HG03521 (cell line): ENCODE measurements around the gene NLRP10.
A peak's percentile ranks its signal among the peaks of the same experiment; 100 is the strongest.

ENCODE experiments used
- ATAC-seq: cut with Tn5 transposase; IDR thresholded peaks from one replicate; pipeline ENCODE4 v1.9.1; 2021; ENCODE audit warnings: mild to moderate bottlenecking, moderate library complexity; ENCODE audit not compliant: unreplicated experiment

NLRP10 gene, protein sequence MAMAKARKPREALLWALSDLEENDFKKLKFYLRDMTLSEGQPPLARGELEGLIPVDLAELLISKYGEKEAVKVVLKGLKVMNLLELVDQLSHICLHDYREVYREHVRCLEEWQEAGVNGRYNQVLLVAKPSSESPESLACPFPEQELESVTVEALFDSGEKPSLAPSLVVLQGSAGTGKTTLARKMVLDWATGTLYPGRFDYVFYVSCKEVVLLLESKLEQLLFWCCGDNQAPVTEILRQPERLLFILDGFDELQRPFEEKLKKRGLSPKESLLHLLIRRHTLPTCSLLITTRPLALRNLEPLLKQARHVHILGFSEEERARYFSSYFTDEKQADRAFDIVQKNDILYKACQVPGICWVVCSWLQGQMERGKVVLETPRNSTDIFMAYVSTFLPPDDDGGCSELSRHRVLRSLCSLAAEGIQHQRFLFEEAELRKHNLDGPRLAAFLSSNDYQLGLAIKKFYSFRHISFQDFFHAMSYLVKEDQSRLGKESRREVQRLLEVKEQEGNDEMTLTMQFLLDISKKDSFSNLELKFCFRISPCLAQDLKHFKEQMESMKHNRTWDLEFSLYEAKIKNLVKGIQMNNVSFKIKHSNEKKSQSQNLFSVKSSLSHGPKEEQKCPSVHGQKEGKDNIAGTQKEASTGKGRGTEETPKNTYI

DNA sequence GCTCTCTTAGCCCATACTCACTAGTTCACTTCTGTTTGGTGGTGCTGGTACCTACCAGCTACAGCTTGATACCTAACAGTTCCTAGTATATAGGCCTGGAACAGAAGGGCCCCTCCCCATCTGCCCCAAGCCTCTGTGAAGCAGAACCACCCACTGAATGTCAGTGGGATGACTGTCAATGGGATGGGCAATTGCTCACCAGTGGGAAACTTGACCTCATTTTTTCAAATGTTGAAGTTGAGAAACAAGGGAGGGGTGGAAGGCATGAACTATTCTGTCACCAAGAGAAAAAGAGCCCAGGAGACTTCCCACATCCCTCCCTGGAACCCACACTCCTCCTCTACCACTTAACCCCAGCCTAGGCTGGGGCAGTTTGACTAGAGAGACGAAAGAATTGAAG, at the start of gene NLRP10:
Gene NLRP10, minus strand, starts transcription at position 62 of the 400 bp plus-strand sequence. CDS start 1,952 bp downstream, outside the sequence.
- ATAC-seq = no peak

DNA sequence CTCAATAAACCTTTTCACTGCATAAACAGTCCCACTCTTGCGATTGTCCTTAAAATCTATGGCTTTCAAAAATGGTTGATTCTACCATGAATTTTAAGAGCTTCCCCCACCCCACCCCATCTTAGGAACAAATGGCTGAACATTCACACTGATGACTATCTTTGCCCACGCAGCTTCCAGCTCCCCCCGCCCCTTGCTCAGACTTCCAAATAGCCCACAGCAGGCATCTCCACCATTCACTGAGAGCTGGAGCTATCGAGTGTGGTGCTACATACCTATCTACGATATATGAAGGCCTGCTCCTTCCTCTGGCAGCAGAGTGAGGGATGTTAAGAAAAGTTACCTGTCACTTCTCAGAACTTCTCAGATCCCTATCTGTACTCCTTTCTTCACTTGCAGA, 48.6 kb upstream of the NLRP10 start:
- no peak for ATAC-seq

DNA sequence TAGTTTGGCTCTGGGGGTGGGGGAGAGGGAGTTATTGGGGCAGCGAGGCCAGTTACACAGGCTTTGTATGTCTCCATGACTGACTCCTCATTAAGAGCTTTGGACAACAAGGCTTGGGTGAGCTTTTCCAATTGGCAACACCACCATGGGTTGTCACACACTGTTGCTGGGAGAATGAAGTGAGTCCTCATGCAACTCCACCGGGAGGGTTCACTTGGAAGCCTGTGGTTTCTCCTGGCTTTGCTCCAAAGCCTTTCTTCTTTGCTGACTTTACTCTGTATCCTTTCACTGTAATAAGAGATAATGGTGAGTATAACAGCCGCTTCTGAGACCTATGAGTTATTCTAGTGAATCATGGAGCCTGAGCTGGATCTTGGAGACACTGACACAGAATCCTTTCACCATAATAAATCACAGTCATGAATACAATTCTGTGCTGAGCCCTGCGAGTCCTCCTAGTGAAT, 46.8 kb upstream of the NLRP10 start:
- ATAC-seq = no peak

DNA sequence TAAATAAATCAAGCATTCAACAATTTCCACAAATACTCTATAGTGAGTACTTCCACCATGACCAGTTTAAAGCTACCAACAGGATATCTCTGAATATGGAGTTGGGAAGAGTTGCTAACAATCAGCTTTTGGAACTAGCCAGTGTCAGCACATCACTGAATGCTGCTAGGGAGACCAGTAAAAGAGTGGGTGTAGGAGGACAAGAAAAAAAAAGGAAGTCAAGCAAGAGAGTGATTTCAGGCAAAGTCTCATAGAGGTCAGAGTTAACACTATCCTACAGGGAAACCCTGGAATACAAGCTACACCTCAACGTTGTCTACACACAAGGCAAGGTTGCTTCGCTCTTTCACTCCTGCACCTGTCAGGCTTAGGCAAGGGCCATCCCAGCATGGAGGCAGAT, 46.1 kb upstream of the NLRP10 start:
- no peak for ATAC-seq

DNA sequence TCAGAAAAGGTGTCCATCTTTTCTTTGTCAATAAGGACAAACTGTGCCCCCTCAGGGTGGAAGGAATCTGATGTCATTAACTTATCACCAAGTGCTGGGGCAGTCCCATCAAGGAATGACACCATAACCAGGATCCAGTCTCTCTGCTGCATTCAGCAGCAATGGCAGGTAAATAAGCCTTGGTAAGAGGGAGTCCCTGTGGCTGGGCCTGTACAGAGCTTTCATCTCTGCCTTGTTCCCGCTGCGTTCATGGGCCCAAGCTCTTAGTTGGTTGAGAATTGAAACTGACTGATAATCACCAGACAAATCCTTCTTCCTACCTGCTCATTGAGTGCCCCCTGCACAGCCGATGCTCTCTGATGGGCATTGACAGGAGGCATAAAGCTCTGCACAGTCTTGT, 44.6 kb upstream of the NLRP10 start:
- ATAC-seq = no peak

DNA sequence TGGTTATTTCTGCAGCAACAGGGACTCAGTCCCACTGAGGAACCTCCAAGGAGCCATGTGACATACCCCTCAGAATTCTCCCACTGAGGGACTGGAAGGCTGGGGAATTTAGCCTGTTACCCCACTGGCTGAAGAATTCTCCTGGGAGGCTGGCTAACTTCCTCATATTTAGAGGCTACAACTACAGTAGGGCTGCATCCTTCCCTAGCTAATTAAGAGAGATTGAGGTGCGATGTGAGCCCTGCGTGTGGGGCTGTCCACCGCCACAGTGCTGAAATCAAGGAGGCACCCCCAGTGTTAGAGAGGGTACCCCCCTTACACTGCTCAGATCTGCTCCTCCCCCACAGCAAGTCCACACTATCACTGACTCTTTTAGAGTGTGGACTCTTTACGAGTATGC, 43.0 kb upstream of the NLRP10 start:
- ATAC-seq = no peak

DNA sequence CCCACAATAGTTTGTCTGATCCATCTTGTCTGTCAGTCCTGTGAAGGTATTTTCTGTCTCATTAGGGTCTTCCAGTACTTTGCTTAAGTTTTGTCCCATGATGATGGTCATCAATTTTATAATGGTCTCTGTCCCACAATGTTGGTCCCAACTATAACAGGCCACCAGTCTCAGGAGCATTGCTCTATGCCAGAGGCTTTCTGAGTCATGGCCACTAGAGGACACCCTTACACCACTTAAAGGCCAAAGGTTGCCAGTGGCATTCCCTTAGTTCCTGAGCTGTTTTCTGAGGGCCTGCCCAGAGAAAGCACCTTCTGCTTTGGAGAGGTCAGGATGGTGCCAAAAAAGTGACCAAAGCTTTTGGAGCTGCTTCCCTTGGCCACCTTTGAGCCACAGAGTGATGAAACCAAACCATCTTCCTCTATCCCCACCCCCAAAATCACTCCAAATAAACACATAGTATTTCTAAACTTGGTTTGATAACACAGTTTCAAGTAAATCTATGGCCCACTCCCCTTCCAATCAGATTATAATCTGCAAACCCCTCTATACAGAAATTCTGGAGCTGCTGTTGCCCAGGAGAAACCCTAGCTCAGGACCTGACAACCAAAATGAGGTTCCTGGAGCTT, 41.2 kb upstream of the NLRP10 start:
- peak; percentile 64 for ATAC-seq

DNA sequence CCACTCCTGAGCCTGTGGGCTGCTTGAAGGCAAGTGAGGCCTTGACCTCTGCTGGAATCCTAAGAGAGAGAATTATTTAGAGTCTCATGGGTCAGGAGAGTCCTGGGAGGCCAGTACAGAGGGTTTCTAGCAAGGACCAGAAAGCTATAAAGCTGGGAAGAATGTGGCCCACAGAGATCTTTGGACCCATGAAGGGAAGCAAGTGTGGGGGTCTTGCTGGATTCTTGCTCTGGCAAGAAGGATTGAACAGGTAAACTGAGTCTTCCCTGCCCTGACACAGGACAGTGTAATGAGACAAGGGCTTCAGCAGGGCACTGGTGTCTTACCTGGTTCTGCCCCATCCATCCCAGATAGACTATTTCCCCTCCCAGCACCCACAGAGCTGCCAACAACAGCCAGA, 40.3 kb upstream of the NLRP10 start:
- ATAC-seq = no peak

DNA sequence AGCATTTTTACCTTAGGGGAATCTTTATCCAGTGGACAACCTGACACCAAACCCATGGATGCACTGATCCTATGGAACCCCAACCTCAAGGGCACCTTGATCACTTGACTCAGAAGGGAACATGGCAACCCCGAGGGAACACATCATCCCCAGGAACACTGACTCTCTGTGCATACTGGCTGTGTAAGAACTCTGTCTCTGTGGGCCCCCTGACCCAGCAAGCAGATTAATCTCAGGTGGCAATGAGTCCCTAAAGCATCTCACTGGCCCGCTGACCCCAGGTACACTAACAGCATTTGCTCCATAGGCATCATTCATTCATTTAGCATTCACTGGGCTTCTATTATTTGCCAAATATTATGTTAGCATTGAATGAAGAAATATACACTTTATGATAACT, 38.8 kb upstream of the NLRP10 start:
- no peak for ATAC-seq

DNA sequence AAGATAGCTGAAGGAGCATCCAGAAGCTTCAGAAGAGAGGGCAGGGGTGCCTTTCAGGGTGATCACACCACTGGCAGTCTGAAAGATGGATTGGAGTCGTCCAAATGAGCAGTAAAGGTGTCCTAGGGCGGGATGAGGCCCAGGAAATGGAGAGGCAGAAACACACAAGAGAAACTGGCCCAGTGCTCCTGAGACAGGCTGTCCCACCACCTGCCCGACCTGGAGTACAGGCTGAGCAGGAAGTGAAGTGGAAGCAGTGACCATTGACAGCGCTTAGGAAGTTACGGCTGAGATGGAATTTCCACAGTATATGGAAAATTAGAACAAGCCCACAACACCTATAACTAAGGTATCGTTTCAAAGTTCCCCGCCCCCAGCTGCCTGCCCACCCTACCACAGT, 37.9 kb upstream of the NLRP10 start:
- ATAC-seq = no peak

DNA sequence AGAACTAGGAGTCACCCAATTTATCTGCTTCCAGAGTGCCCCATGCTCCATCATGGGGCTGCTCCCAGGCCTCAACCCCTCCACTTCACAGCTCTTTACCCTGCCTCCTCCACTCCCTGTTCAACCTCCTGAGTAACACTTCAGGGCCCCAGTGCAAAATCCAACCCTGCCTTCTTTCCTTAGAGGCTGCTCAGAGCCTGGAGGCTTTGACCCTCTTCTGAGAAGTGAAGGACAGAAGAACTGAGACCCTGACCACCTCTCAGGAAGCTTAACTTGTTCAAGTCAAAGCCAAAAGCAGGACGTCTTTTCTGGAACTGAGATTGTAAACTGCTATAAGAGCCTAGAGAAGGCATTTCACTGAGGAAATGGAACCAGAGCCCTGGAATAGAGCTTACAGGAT, 37.4 kb upstream of the NLRP10 start:
- ATAC-seq = no peak

DNA sequence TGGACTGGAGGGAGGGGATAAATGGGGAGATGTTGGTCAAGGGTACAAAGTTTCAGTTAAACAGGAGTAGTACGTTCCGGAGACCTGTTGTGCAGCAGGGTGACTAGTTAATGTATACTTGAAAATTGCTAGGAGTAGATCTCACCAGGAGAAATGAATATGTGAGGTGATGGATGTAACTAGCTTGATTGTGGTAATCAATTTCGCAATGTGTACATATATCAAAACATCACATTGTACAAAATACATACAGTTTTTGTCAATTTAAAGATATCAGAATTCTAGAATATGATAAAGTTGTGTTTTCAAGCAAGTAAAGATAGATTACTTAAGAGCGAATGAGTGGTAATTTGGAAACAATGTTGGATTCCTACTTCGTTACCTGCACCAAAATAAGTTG, 35.1 kb upstream of the NLRP10 start:
- ATAC-seq = no peak

DNA sequence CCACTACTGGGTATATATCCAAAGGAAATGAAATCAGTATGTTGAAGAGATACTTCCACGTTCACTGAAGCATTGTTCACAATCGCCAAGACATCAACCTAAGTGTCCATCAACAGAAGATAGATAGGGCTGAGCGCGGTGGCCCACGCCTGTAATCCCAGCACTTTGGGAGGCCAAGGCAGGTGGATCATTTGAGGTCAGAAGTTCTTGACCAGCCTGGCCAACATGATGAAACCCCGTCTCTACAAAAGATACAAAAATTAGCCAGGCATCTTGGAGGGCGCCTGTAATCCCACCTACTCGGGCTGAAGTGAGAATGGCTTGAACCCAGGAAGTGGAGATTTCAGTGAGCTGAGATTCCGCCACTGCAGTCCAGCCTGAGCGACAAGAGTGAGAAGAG, 34.5 kb upstream of the NLRP10 start:
- no peak for ATAC-seq

DNA sequence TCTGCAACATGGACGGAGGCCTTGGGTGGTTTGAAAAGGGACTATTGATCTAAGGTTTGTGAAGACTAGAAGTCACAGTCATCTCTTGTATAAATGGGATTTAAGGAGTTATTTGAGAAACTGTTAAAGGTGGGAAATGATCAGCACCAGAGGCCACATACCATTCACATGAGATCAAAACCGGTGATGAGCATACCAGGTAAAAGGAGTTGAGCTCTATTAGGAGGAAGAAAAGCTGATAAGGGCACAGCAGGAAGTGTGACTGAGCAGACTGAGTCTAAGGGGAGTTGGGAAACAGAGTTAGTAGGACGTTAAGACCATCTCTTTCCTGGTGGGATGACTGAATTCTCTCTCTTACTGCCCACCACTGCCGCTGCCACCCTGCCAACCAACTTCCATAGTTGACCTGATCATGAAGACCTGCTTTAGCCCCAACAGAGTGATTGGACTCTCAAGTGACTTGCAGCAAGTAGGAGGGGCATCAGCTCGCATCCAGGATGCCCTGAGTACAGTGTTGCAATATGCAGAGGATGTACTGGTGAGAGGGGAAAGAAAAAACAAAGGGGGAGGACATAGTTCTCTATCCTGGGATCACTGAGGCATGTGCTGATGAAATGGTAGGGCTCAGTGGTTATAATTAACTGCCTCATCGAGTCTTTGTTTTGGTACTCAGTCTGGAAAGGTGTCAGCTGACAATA, 29.5 kb upstream of the NLRP10 start:
- ATAC-seq = no peak

DNA sequence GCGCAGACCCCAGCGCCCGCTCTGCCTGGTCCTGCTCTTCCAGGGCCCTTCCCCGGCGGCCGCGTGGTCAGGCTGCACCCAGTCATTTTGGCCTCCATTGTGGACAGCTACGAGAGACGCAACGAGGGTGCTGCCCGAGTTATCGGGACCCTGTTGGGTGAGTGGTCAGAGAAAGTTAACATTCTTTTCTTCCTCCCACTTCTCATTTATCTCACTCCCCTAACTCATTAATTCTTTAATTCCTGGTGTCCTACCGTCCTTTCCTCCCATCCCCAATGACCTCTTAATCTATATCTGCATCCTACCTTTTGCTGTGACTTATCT, 22.3 kb upstream of the NLRP10 start:
- peak; percentile 1 for ATAC-seq

DNA sequence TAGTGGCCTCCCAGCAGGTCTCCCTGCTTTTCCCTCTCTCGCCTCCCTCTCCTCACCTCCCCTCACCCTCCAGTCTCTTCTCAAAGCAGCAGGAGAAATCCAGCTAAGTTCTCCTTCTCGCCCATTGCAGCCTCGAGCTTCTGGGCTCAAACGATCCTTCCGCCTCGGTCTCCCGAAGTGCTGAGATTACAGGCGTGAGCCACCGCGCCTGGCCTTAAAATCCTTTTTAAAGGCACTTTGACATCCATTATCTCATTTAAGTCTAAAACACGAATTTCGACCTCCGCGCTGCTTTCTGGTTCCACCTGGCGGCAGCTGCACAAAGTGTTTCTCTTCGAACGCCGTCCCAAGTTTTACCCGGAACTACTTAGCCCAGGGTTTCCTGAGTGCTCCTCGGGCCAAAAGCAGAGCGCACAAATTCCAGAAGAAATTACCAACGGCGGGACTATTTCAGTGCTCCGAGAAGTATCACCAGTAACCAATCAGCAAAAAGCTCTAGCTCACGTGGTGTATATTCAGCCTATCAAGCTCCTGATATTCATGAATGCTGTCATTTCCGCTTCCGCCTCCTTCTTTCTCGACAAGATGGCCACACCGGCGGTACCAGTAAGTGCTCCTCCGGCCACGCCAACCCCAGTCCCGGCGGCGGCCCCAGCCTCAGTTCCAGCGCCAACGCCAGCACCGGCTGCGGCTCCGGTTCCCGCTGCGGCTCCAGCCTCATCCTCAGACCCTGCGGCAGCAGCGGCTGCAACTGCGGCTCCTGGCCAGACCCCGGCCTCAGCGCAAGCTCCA, 21.7 kb upstream of the NLRP10 start, which contains the start of gene EIF3F:
Gene EIF3F, plus strand, starts transcription at position 570 of the 792 bp plus-strand sequence. Its CDS starts 16 bp downstream, at position 586.
- peak; percentile 94 for ATAC-seq

DNA sequence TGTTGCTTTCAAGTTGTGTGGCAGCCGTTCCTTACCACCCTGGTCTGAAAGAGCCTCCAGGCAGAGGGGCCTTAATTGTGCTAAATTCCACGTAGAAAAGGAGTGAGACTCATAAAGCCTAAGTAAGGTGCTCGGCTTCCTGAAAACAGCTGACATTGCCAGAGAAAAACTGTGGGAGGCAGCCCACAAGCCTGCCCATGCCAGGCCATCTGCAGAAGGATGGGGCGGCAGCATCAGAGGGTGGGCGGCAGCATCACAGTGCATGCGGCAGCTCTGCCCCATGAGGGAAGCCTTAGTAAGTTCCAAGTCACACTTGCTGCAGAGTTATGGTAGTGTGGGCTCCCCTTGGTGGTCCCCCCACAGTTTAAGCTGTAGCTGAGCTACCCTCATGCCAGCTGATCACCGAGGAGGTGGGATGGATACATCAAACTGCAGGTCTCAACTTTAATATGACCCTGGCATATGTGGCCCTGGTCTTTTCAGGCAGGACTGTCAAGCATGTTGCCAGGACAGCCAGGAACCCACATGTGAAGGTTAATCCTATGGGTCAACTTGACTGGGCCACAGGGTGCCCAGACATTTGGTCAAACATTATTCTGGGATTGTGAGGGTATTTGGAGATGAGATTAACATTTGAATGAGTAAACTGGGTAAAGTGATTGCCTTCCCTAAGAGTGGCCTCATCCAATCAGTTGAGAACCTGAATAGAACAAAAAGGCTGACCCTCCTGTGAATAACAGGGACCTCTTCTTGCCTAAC, 18.8 kb upstream of the NLRP10 start:
- ATAC-seq = no peak

DNA sequence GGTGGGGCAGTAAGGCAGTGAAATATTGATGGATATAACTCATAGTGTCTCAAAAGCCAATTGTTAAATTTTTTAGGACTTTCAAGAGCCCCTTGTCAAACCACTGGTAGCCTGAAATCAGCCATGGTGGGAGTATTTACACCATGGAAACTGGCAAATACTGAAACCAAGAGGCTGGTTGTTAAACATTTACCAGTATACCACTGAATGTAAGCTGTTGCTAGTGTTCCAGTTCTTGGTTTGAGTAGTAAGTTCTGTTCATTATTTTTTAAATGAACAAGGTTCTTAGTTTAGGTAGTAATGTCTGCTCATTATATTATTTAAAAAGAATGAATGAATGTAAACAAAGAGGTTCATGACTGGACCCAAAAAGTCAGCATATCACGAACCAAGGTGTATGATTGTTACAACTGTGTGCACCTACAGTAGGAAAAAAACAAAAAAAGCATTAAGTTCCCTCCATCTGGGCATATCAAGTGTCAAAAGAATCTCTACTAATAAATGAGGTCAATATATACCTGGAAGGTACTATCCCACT, 17.4 kb upstream of the NLRP10 start:
- peak; percentile 25 for ATAC-seq

DNA sequence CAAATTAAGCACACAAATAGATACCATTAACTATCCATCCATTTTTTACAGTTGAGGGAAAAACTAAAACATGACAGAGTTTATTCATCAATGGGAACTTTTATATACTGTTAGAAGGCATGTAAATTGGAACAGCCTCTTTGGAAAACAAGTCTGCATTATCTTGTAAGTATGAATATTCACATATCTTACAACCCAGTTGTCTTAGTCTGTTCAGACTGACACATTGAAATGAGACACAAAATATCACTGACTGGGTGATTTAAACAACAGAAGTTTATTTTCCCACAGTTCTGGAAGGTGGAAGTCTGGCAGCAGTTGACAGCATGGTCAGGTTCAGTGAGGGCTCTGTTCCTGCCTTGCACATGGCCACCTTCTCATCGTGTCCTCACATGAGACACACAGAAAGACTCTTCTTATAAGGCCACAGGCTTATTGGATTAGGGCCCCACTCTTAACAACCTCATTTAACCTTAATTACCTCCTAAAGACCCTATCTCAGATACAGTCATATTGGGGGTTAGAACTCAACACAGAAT, 16.4 kb upstream of the NLRP10 start:
- ATAC-seq = no peak
